CD4-positive, alpha-beta T cell (primary cell): ENCODE results near the gene PDE6C. TPM values are rescaled to one million over a fixed set of nuclear protein-coding genes. Genes with fewer than 3 reads are reported as not detected.

Experiments
- ATAC-seq: fragments of 200-7000 bp; cut with Tn5 transposase; one replicate; pipeline ENCODE4 v1.10.0; 2022; ENCODE audit warnings: mild to moderate bottlenecking; ENCODE audit not compliant: poor library complexity
- CTCF ChIA-PET: fragments of 350-600 bp; sonication (Branson Sonifier 250); formaldehyde crosslinking; loops from one replicate; lab custom pipeline; 2021; ENCODE audit warnings: antibody characterized with exemption, inconsistent platforms; lab: Charles Lee
- POLR2A ChIA-PET: fragments of 350-600 bp; sonication (Branson Sonifier 250); formaldehyde crosslinking; loops from one replicate; lab custom pipeline; 2021; ENCODE audit warnings: antibody characterized with exemption, inconsistent platforms; lab: Charles Lee
- DNase-seq, 14 experiments: peaks; one replicate each; pipeline ENCODE4 v3.0.0-alpha.2; 2013 to 2020; ENCODE audit warnings: mixed read lengths in 2 of 14
- H3K27ac ChIP-seq, 2 donors: one replicate each; pipeline versions ENCODE4 v1.5.1 to v1.7.0; 2013; ENCODE audit warnings: low read length in 2 of 2, low read depth in 1 of 2, mild to moderate bottlenecking in 1 of 2
- H3K27me3 ChIP-seq, 2 experiments: 1 replicate in 1 of 2; 2 replicates in 1 of 2; pipeline versions ENCODE4 v1.6.1 to v1.7.0; 2013; ENCODE audit warnings: low read length in 2 of 2, control low read depth in 1 of 2, mild to moderate bottlenecking in 1 of 2, moderate library complexity in 1 of 2; ENCODE audit not compliant: insufficient read depth in 2 of 2, control insufficient read depth in 1 of 2
- H3K36me3 ChIP-seq: one replicate; pipeline ENCODE4 v1.6.1; 2013; ENCODE audit warnings: low read length, control low read depth; ENCODE audit not compliant: insufficient read depth
- H3K4me1 ChIP-seq: one replicate; pipeline ENCODE4 v1.6.1; 2013; ENCODE audit warnings: low read length, control low read depth; ENCODE audit not compliant: insufficient read depth
- H3K4me3 ChIP-seq: one replicate; pipeline ENCODE4 v1.5.1; 2013; ENCODE audit warnings: mild to moderate bottlenecking, low read length, moderate library complexity
- H3K9me3 ChIP-seq, 2 experiments: 1 replicate in 1 of 2; 2 replicates in 1 of 2; pipeline versions ENCODE4 v1.6.1 to v1.7.0; 2013; ENCODE audit warnings: low read length in 2 of 2, mild to moderate bottlenecking in 2 of 2, control low read depth in 1 of 2, moderate library complexity in 1 of 2; ENCODE audit not compliant: control insufficient read depth in 1 of 2, insufficient read depth in 1 of 2
- H3K27ac Mint-ChIP-seq: one replicate; pipeline ENCODE4 v1.8.0; 2020; ENCODE audit warnings: mixed read lengths
- H3K27me3 Mint-ChIP-seq: one replicate; pipeline ENCODE4 v1.8.0; 2021; ENCODE audit warnings: mixed read lengths
- H3K36me3 Mint-ChIP-seq: one replicate; pipeline ENCODE4 v1.8.0; 2021; ENCODE audit warnings: low read depth, mixed read lengths
- H3K4me1 Mint-ChIP-seq: one replicate; pipeline ENCODE4 v1.8.0; 2021; ENCODE audit warnings: low read depth, mixed read lengths
- H3K4me3 Mint-ChIP-seq: one replicate; pipeline ENCODE4 v1.8.0; 2020; ENCODE audit warnings: mild to moderate bottlenecking, mixed read lengths
- H3K9me3 Mint-ChIP-seq: one replicate; pipeline ENCODE4 v1.8.0; 2020; ENCODE audit warnings: mixed read lengths
- intact Hi-C, 2 experiments: fragments of 100-400 bp; cut with DNase I in 1 of 2; cut with micrococcal nuclease in 1 of 2; formaldehyde crosslinking; loops; one replicate each; pipeline versions ENCODE4 v1.15.1 to v1.9.0; 2023 to 2025; cut with DNase I, micrococcal nuclease
- total RNA-seq, 174 experiments: library from RNA in 2 of 174; stranded (reverse) in 2 of 174; gene quantifications; one replicate each; pipeline ENCODE4 v1.2.3 and lab custom pipeline; 2021 to 2026
- TF ChIP-seq, protein P1 (sequence below): fragments of 200-600 bp; IDR thresholded peaks from one replicate; pipeline ENCODE4 v1.8.0; 2022; ENCODE audit warnings: antibody characterized with exemption, mild to moderate bottlenecking

The PDE6C gene
- total RNA-seq, 2 experiments from 2014 or later: not detected

DNA sequence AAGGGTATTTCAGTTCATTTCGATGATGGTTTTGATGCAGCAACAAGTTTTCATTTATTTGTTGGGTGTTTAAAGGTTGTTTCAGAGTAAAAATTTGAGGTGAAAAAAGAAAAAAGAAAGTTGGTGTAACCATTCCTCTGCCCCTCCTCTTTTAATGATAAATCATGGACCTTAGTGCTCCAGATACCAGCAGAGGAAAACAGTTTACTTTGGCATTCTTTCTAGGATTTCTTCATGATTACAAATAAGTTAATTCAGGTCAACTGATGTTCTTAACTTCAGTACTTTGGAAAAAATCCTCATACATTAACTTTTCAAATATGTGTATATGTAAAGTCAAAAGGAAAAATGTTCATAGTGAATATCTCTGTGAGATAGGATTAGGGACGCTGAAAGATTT, 9.3 kb upstream of the PDE6C start:
- ATAC-seq: no peak
- peaks cover 20 to 50% of the 10 kb centered on the region in 2 experiments for H3K27me3 ChIP-seq

DNA sequence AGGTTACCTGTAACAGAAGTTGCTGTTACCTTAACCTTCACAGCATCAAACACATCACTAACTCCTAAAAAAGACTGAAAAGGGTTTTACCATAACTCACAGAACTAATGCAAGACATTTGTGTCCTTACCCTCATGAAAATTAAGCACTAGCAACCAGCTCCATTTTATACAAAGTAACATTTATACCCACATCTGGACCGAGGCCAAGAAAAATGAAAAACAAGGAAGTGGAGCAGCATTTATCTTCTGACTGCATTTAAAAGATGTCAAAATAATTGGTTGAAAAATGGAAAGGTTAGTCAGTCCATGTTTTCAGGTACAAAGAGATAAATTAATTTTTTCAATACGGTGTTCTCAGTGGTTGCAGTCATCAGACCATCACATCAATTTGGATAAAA, 8.2 kb upstream of the PDE6C start:
- no peaks in the 10 kb centered on the region for H3K4me1 ChIP-seq
- H3K27me3 Mint-ChIP-seq: peaks cover 67% of the 10 kb centered on the region
- no peak overlapping the region for H3K27ac Mint-ChIP-seq
- DNase-seq (no peak), ATAC-seq (no peak)
- peaks cover 21 to 54% of the 10 kb centered on the region in 2 experiments for H3K27me3 ChIP-seq
- no peaks in the 10 kb centered on the region for H3K36me3 Mint-ChIP-seq
- H3K27ac ChIP-seq: no peak overlapping the region
- intact Hi-C loops: no loop called here
- no peak overlapping the region for H3K4me3 ChIP-seq
- CTCF ChIA-PET: no interaction called here
- no peaks in the 10 kb centered on the region for H3K36me3 ChIP-seq
- peaks cover 3 to 7% of the 10 kb centered on the region in 2 experiments for H3K9me3 ChIP-seq
- POLR2A ChIA-PET: no interaction called here
- TF ChIP-seq, protein P1, sequence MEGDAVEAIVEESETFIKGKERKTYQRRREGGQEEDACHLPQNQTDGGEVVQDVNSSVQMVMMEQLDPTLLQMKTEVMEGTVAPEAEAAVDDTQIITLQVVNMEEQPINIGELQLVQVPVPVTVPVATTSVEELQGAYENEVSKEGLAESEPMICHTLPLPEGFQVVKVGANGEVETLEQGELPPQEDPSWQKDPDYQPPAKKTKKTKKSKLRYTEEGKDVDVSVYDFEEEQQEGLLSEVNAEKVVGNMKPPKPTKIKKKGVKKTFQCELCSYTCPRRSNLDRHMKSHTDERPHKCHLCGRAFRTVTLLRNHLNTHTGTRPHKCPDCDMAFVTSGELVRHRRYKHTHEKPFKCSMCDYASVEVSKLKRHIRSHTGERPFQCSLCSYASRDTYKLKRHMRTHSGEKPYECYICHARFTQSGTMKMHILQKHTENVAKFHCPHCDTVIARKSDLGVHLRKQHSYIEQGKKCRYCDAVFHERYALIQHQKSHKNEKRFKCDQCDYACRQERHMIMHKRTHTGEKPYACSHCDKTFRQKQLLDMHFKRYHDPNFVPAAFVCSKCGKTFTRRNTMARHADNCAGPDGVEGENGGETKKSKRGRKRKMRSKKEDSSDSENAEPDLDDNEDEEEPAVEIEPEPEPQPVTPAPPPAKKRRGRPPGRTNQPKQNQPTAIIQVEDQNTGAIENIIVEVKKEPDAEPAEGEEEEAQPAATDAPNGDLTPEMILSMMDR: no peak
- H3K9me3 Mint-ChIP-seq: peaks cover 2% of the 10 kb centered on the region
- H3K4me1 Mint-ChIP-seq: no peaks in the 10 kb centered on the region
- H3K4me3 Mint-ChIP-seq: no peak overlapping the region

More for the DNA sequence above, 9.3 kb upstream of the PDE6C start:
- peaks cover 64% of the 10 kb centered on the region for H3K27me3 Mint-ChIP-seq
- H3K4me1 ChIP-seq: no peaks in the 10 kb centered on the region
- H3K4me3 ChIP-seq: no peak overlapping the region
- intact Hi-C loops: no loop called here
- H3K9me3 Mint-ChIP-seq: no peaks in the 10 kb centered on the region
- H3K36me3 ChIP-seq: no peaks in the 10 kb centered on the region
- CTCF ChIA-PET: no interaction called here
- H3K4me3 Mint-ChIP-seq: no peak overlapping the region
- H3K36me3 Mint-ChIP-seq: no peaks in the 10 kb centered on the region
- peaks cover 2 to 7% of the 10 kb centered on the region in 2 experiments for H3K9me3 ChIP-seq
- DNase-seq: no peak
- TF ChIP-seq, protein P1: no peak
- POLR2A ChIA-PET: no interaction called here
- no peak overlapping the region for H3K27ac ChIP-seq
- no peaks in the 10 kb centered on the region for H3K4me1 Mint-ChIP-seq
- H3K27ac Mint-ChIP-seq: no peak overlapping the region

DNA sequence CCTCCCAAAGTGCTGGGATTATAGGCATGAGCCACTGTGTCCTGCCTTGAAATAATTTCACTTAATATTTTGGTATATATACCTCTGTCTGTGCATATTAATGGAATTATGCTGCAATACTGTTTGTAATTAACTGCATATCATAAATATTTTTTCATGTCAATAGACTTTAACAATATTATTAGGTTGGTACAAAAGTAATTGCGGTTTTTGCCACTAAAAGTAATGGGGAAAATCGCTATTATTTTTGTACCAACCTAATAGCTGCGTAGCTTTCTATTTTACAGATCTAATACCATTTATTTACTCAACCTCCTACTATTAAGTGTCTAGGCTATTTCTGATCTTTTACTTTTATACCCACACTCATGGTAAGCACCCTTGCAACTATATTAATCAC, 3.9 kb upstream of the PDE6C start:
- H3K27me3 Mint-ChIP-seq: peaks cover 57% of the 10 kb centered on the region
- Histone ChIP-seq H3K4me3 (no peak overlapping the region), H3K9me3 (peaks cover 3 to 7% of the 10 kb centered on the region in 2 experiments), H3K27ac (no peak overlapping the region), H3K36me3 (no peaks in the 10 kb centered on the region), H3K4me1 (no peaks in the 10 kb centered on the region), H3K27me3 (peaks cover 7 to 22% of the 10 kb centered on the region in 2 experiments)
- no peaks in the 10 kb centered on the region for H3K4me1 Mint-ChIP-seq
- no peak for DNase-seq
- CTCF ChIA-PET: no interaction called here
- TF ChIP-seq, protein P1: no peak
- peaks cover 2% of the 10 kb centered on the region for H3K9me3 Mint-ChIP-seq
- H3K4me3 Mint-ChIP-seq: no peak overlapping the region
- POLR2A ChIA-PET: no interaction called here
- H3K27ac Mint-ChIP-seq: no peak overlapping the region
- ATAC-seq: no peak
- no peaks in the 10 kb centered on the region for H3K36me3 Mint-ChIP-seq
- intact Hi-C loops: no loop called here
